Renal cortex interstitium (tissue), 15 donors: ENCODE data around the gene ACP3. TPM values are rescaled to one million over a fixed set of nuclear protein-coding genes. Genes with fewer than 3 reads are reported as not detected.

ENCODE experiments used
- DNase-seq, 11 donors: peaks; one replicate each; pipeline ENCODE4 v3.0.0-alpha.2; 2013; ENCODE audit warnings: low read depth in 9 of 11, low spot score in 4 of 11; ENCODE audit errors: extremely low read depth in 1 of 11
- long read RNA-seq, 16 experiments: transcript quantifications; one replicate each; lab custom pipeline, GENCODE V29; 2026
- polyA plus RNA-seq, 3 donors: library from polyadenylated mRNA; unstranded; fragments of 120-200 nt; gene quantifications; one replicate each; pipeline ENCODE4 v1.2.1, GENCODE V29; 2013; ENCODE audit not compliant: insufficient read length in 3 of 3

ACP3 gene, protein sequence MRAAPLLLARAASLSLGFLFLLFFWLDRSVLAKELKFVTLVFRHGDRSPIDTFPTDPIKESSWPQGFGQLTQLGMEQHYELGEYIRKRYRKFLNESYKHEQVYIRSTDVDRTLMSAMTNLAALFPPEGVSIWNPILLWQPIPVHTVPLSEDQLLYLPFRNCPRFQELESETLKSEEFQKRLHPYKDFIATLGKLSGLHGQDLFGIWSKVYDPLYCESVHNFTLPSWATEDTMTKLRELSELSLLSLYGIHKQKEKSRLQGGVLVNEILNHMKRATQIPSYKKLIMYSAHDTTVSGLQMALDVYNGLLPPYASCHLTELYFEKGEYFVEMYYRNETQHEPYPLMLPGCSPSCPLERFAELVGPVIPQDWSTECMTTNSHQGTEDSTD
- 100 to 1,000 TPM in 1 of 3 donors, 10 to 100 TPM in 2; 58.6 to 105 (median 62.6) TPM for polyA plus RNA-seq
- long read RNA-seq, donor 1, transcript ACPP-201 (10 exons, 3,125 nt): major isoform, 7 of 11 reads
- long read RNA-seq, donor 1, partial matches to known transcripts: 0 of 11 reads
- long read RNA-seq, donor 1, other reads (novel, unspliced or antisense): 0 of 11 reads
- long read RNA-seq, donor 2, partial matches to known transcripts: 0 of 7 reads
- long read RNA-seq, donor 2, other reads (novel, unspliced or antisense): 0 of 7 reads
- long read RNA-seq, donor 3, transcript ACPP-201 (10 exons, 3,125 nt): major isoform, 8 of 10 reads
- long read RNA-seq, donor 3, partial matches to known transcripts: 0 of 10 reads
- long read RNA-seq, donor 3, other reads (novel, unspliced or antisense): 0 of 10 reads
- long read RNA-seq, donor 4, partial matches to known transcripts: 0 of 3 reads
- long read RNA-seq, donor 4, other reads (novel, unspliced or antisense): 0 of 3 reads
- long read RNA-seq, donor 5: 0 reads
- long read RNA-seq, donor 6, transcript ACPP-202 (11 exons, 1,783 nt): major isoform, 5 of 25 reads
- long read RNA-seq, donor 6, partial matches to known transcripts: 15 of 25 reads
- long read RNA-seq, donor 6, other reads (novel, unspliced or antisense): 0 of 25 reads
- long read RNA-seq, donor 7, transcript ACPP-201 (10 exons, 3,125 nt): major isoform, 7 of 10 reads
- long read RNA-seq, donor 7, partial matches to known transcripts: 0 of 10 reads
- long read RNA-seq, donor 7, other reads (novel, unspliced or antisense): 0 of 10 reads
- long read RNA-seq, donor 8, transcript ACPP-201 (10 exons, 3,125 nt): major isoform, 6 of 14 reads
- long read RNA-seq, donor 8, partial matches to known transcripts: 5 of 14 reads
- long read RNA-seq, donor 8, other reads (novel, unspliced or antisense): 0 of 14 reads
- long read RNA-seq, donor 9, transcript ACPP-201 (10 exons, 3,125 nt): major isoform, 7 of 13 reads
- long read RNA-seq, donor 9, partial matches to known transcripts: 5 of 13 reads
- long read RNA-seq, donor 9, other reads (novel, unspliced or antisense): 0 of 13 reads
- long read RNA-seq, donor 10, partial matches to known transcripts: 0 of 6 reads
- long read RNA-seq, donor 10, other reads (novel, unspliced or antisense): 0 of 6 reads
- long read RNA-seq, donor 11, partial matches to known transcripts: 0 of 7 reads
- long read RNA-seq, donor 11, other reads (novel, unspliced or antisense): 0 of 7 reads
- long read RNA-seq, donor 12, partial matches to known transcripts: 0 of 4 reads
- long read RNA-seq, donor 12, other reads (novel, unspliced or antisense): 0 of 4 reads
- long read RNA-seq, donor 13, transcript ACPP-201 (10 exons, 3,125 nt): major isoform, 11 of 26 reads
- long read RNA-seq, donor 13, transcript ACPP-202 (11 exons, 1,783 nt): minor isoform, 5 of 26 reads
- long read RNA-seq, donor 13, partial matches to known transcripts: 10 of 26 reads
- long read RNA-seq, donor 13, other reads (novel, unspliced or antisense): 0 of 26 reads
- long read RNA-seq, donor 14, partial matches to known transcripts: 0 of 6 reads
- long read RNA-seq, donor 14, other reads (novel, unspliced or antisense): 0 of 6 reads
- long read RNA-seq, donor 15, partial matches to known transcripts: 5 of 6 reads
- long read RNA-seq, donor 15, other reads (novel, unspliced or antisense): 0 of 6 reads
- long read RNA-seq, donor 16, transcript ACPP-201 (10 exons, 3,125 nt): major isoform, 15 of 26 reads
- long read RNA-seq, donor 16, transcript ACPP-202 (11 exons, 1,783 nt): minor isoform, 11 of 26 reads
- long read RNA-seq, donor 16, partial matches to known transcripts: 0 of 26 reads
- long read RNA-seq, donor 16, other reads (novel, unspliced or antisense): 0 of 26 reads

GRCh38 chr3:132317229-132317948, at the start of gene ACP3:
TSS of gene ACP3 (plus strand) at chr3:132317407. CDS start at chr3:132317457, 50 bp downstream.
- peak; percentile 33 to 77 (median 64) for DNase-seq

- DNase-seq: no peak
Measured at GRCh38 chr3:132268956-132269355, 48.3 kb upstream of the ACP3 start.

- DNase-seq: peak in 9 of 11 donors; percentile 36 to 88 (median 53)
Measured at GRCh38 chr3:132273036-132273435, 44.2 kb upstream of the ACP3 start.

- DNase-seq: no peak
Measured at GRCh38 chr3:132276228-132276906, 40.8 kb upstream of the ACP3 start.

DNA sequence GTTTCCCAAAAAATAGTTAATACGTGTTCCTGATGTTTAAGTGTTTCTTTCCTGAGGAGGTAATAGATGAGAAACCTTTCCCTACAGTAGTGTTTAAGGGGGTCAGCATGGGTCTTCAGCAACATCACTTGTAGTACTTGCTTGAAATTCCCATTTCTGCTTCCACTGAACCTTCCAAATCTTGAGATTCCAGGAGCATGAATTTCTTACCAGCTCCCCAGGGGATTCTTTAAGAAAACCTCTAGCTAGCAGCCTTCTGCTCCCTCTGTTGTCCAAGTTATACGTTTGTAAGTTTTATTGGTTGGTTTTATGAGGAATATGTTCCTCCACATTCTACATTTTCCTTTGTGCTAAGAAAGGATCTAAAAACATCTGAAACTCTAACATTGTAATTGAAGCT, 38.2 kb upstream of the ACP3 start:
- no peak for DNase-seq

GRCh38 chr3:132283440-132283839, 33.8 kb upstream of the ACP3 start:
- peak in 1 of 11 donors; percentile 7 for DNase-seq

DNA sequence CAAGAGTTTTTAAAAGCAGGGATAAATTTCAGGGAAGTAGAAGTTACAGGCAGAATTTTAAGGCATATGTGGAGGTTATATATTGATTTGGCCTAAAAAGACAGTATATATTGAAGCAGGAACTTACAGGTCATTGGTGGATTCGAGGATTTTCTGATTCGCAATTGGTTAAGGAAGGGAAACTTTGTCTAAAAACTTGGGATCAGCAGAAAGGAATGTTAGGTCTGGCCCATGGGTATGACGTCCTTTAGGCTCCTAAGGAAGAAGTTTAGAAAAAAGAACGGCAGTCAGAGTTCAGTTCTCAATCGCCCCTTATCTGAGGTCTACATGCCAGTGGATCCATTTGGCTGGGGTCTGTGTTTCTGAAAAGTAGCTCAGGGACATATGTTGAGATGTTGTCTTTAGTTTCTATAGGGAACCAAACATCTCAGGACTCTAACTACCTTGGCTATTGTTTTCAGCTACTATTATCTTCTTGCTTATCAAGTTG, 33.2 kb upstream of the ACP3 start:
- DNase-seq: no peak

DNA sequence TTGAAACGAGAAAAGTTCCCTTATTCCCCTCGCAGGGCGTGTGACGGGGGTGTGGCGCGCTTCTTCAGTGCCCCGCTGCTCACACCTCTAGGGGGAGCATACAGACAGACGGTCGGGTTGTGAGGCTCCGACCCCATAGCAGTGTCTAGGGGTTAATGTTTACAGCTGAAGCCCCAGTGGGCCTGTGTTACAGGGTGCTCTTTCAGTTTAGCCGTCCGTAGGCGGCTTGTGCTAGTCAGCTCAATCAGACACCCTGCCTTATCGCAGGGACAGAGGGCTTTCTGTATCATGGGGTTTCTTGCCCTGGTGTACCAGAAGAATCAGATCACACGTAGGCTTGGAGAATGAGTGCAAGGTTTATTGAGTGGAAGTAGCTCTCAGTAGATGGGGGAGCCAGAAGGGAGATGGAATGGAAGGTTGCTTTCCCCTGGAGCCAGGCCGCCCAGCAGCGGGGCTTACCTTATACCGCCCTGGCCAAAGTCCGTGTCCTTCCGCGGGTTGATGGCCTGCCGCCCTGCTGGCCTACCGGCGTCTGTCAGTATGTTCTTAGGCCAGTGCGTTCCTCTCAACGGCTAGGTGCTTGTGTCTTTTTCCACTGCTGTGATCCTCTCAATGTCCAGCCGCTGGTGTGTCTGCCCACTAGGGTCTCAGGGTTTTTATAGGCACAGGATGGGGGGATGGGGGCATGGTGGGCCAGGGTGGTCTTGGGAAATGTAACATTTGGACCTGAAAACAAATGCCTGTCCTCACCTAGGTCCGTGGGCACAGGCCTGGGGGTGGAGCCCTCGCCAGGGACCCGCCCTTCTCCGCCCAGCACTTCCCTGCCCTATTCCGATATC, 32.2 kb upstream of the ACP3 start:
- no peak for DNase-seq

GRCh38 chr3:132285620-132285945, 31.6 kb upstream of the ACP3 start:
- DNase-seq: no peak

- no peak for DNase-seq
Measured at GRCh38 chr3:132286035-132286434, 31.2 kb upstream of the ACP3 start.

DNA sequence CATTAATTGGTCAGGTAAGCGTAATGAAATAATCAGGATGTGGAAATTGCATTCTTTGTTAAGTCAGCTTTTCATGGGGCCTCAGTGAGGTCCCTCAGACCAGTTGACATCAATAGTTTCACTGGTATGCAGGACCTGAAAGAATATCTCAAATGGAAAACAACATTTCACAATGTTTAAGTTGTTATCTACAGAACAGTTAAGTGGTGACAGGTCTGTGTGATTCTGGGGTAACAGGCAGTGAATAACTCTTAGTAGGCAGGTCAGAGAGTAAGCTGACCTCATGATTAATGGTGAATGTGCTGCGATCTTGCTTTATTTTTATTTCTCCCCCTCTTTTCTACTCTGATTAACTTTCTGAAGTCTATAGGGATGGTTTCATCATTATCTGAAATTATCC, 28.9 kb upstream of the ACP3 start:
- DNase-seq: no peak

- DNase-seq: no peak
Measured at GRCh38 chr3:132289316-132289715, 27.9 kb upstream of the ACP3 start.

GRCh38 chr3:132290833-132291232, 26.4 kb upstream of the ACP3 start:
- no peak for DNase-seq

- no peak for DNase-seq
Measured at GRCh38 chr3:132292042-132292441, 25.2 kb upstream of the ACP3 start.

- DNase-seq: no peak
Measured at GRCh38 chr3:132293251-132293650, 24.0 kb upstream of the ACP3 start.
